ENCODE measurements around the gene IFITM10.

Gene IFITM10

GRCh38 chr11:1750840-1751530 lies 590 bp upstream of the IFITM10 start:
- no peak for DNase-seq

GRCh38 chr11:1749395-1750351 lies 722 bp downstream of the IFITM10 start:
- no peak for DNase-seq

GRCh38 chr11:1748636-1749394 lies 1.6 kb downstream of the IFITM10 start:
- DNase-seq: no peak

- no peak for DNase-seq
Measured at GRCh38 chr11:1747753-1748635, 2.4 kb downstream of the IFITM10 start.

GRCh38 chr11:1746956-1747752 lies 3.2 kb downstream of the IFITM10 start:
- no peak for DNase-seq

GRCh38 chr11:1746511-1746931 lies 3.9 kb downstream of the IFITM10 start:
- no peak for DNase-seq

GRCh38 chr11:1745701-1746320 lies 4.6 kb downstream of the IFITM10 start:
- no peak for DNase-seq

- no peak for DNase-seq
Measured at GRCh38 chr11:1744891-1745700, 5.3 kb downstream of the IFITM10 start.

- DNase-seq: no peak
Measured at GRCh38 chr11:1744137-1744886, 6.1 kb downstream of the IFITM10 start.

- DNase-seq: no peak
Measured at GRCh38 chr11:1743585-1744136, 6.7 kb downstream of the IFITM10 start.

- no peak for DNase-seq
Measured at GRCh38 chr11:1742869-1743584, 7.4 kb downstream of the IFITM10 start.

GRCh38 chr11:1742371-1742770 lies 8.0 kb downstream of the IFITM10 start:
- no peak for DNase-seq

- no peak for DNase-seq
Measured at GRCh38 chr11:1741741-1742140, 8.7 kb downstream of the IFITM10 start.

- DNase-seq: no peak
Measured at GRCh38 chr11:1740786-1741530, 9.4 kb downstream of the IFITM10 start.

GRCh38 chr11:1739576-1739975 lies 10.8 kb downstream of the IFITM10 start:
- DNase-seq: no peak

- no peak for DNase-seq
Measured at GRCh38 chr11:1738380-1738779, 12.0 kb downstream of the IFITM10 start.

- DNase-seq: no peak
Measured at GRCh38 chr11:1737080-1737757, 13.2 kb downstream of the IFITM10 start.
